DMS114 treated with DMSO at 0.1 percent for 48 hours (cell line): ENCODE measurements around the gene ALG2.

Source experiments
- DNase-seq: peaks from one replicate; lab custom pipeline; 2025; ENCODE audit not compliant: unreplicated experiment; lab: John Stamatoyannopoulos, UW

The ALG2 gene

DNA sequence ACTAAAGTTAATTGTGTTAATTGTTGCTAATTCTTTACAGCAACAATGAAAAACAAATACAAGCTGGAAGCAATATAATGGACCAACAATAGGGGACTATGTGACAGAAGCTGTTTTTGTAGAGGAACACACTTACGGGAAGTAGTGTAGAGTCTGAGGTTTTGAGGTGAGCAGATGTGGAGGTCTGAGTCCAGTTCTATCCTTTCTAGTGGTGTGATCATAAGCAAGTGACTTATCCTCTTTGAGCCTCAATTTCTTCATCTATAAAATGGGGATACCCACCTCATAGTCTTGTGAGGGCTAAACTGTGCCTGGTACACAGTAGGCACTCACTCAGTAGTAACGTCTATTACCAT lies 28.3 kb downstream of the ALG2 start:
- DNase-seq: no peak

DNA sequence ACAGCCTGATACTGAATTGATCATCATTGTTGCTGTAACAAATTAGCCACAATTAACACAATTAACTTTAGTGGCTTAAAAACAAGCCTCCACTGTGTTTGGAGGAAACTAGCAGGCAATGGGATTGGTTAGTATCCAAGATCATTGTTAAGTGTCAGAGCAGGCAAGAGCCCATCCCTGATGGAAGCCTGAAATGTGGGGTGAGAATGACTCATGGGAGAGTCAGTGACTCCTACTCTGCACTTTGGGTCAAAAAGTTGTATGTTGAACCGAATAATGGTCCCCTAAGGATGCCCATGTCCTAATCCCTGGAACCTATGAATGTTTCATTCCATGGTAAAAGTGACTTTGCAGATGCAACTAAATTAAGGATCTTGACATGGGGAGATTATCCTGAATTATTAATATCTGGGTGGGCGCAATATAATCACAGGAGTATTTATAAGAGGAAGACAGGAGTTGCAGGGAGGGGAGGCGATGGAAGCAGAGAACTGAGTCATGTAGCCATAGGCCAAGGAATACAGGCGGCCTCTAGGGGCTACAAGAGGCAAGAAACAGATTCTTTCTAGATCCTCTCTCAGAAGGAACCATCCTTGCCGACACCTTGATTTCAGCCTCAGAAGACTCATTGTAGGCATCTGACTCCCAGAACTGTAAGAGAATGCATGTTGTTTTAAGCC lies 28.8 kb downstream of the ALG2 start:
- DNase-seq: no peak

DNA sequence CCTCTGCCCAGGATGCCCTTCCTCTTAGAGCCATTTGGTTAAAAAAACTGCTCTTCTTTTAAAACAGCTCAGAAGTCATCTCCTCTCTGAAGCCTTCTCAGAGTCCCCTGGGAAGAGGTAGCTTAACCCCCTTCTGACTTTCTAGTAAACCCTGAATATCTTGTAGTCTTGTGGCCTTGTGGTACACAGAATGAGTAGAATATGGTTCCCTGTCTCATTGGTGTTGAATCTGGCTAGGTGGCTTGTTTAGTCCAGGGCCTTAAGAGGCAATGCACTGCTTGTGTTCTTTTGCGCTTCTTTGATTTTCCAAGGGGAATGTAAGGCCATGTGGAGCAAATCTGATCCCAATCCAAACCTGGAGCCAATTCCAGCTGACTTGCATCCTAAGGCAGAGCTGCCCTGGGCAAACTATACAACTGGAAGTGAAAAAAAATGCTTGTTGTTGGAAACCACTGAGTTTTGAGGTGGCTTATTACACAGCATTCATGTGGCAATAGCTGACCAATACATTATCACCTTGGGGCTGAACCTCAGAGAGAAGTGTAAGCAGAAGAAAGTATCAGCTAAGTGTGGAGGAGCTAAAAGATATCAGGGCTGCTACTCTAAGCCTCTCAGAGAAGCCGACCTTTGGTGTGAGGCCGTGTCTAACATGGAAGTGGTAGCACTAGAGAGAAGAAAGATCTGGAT lies 31.0 kb downstream of the ALG2 start:
- DNase-seq: no peak

DNA sequence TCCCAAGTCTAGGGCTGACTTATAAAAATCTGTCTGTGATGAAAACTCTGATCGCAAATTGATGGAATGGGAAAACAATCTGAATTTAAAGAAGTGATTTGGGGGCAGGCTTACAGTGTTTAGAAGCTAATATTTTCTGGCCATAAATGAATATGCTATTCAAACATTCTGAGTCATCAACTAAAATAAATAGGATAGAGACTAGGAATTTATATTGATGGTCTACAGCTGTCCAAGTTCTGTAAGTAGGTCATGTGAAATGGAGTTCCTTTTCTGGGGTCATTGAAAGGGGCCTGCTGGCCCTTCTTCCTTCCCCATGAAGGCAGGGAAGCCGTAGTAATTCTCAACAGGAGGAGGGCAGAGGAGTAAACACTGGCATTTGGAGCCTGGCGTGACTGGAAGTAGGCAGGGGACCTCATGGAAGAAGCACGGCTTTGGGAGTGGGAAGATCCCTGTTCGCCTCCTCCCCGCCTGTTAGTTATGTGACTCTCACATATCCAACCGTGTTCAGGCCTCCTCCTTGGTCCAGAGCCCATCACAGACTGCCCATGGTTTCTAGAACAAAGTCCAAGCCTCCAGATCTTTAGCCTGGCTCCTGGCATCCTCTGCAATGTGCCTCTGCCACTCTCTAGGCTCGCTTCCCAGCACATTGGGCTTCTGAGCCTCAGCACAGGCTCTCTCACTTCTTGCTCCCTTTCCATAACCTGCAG lies 31.7 kb downstream of the ALG2 start:
- DNase-seq: no peak

DNA sequence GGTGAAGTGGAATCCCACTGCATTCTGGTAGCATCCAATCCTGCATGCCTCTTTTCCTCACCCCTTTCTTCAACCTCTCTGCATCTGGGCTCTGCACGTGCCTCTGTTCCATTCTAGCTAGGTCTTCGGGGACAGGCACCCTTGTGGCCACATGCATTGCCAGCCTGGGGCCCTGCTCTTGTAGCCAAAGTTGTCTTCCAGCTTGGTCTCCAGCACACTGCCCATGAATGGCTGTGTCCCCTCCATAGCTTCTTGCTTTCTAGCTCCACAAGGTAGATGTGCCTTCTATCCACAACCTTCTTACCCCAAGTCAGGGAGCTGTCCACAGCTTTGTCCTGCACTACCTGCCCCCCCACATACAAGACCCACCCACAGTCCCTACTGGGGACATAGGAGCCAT lies 32.6 kb downstream of the ALG2 start:
- no peak for DNase-seq

DNA sequence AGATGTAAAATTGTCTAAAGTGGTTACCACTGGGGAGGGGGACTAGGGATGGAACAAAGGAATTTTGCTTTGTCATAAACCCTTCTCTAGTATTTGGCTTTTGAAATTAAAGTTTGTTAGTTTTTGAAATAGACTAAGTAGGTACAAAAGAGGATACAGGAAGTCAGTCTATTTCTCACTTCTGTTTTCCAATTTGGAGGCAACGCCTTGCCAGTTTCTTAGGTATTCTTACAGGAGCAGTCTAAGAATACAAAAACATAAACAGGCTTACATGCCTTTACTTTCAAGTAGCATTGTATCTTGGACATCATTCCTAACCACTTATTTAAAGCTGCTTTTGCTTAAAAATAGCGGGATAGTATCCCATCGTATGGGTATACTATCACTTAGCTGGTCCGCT lies 34.4 kb downstream of the ALG2 start:
- DNase-seq: no peak

DNA sequence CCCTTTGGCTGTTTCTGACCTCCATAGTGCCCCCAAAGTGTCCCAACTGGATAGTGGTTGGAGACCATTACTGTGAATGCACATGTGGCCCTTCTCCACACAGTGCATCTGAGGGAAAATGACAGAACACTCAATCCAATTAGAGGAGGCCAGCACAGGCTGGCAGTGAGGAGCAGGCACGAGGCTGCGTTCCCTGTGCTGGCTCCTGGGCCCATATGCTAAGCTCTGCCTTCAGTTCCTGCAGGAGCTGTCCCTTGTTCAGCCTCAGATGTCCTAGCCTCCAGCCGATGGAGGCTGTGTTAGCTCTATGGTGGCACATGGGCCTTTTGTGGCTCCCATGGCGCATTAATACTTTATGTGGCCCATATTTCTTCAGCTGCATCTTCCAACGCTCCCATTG lies 35.8 kb downstream of the ALG2 start:
- DNase-seq: no peak

DNA sequence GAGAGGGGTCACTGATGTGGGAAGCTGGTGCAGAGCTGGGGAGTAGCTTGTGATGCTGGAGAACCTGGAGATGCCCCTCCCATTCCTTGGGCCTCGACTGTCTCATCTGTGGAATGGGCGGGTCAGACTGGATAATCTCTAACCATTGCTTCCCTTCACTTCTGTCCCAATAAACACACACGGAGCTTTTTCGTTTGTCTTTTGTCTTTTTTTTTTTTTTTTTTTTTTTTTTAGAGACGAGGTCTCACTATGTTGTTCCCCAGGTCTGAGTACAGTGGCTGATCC lies 36.5 kb downstream of the ALG2 start:
- DNase-seq: no peak

DNA sequence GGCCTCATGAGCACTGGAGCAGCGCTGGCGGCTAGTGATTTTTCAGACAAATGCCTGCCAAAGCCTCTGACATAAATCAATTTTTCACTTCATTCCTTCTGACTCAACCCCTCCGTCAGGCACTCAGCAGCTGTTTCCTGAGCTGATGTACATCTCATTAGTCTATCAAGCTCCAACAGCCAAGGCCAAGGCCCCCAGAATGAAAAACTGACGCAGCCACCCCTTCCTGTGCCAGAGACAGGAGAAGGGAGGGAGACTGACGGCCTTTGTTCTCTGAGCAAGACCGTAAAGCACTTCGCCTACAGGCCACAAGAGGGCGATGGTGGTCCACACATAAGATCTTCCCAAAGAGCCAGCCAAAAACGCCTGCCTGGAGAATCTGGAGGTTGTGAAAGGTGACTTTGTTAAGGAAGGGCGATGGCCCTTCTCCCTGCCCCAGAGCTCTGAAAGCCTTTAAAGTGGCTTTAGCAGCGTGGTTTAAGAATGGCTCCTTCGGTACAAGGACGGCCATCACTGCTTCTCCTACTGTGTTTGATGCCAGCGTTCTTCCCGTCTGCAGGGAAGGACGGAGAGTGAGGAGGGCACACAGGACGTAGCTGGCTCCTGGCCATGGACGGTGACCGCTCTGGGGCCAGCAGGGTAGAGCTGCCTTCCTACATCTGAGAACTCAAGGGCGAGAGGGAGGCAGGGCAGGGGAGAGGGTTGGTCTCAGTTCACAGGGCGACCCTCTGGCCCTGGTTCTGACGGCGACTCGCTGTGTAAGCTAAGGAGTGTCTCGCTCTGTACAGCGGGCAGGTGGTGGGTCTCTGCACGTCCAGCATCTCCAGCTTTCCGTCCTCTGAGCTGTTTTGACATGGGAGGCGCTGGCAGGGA lies 37.0 kb downstream of the ALG2 start:
- DNase-seq: peak; percentile 65

DNA sequence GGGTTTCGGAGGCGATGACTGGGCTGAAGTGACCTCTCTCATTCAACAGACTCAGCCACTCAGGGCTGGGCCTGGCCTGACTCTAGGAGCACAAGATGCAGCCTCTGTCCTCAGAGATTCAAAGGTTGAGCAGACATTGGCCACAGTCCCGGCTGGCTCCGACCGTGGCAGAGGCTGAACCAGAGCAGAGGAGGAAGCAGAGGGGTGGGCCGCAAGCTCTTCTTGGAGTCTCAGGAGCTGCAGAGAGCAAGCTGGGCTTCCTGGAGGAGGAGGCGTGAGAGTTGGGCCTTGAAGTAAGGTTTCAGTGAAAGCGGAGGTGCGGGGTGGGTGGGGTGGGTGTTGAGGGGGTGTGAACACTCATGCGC lies 37.6 kb downstream of the ALG2 start:
- no peak for DNase-seq

DNA sequence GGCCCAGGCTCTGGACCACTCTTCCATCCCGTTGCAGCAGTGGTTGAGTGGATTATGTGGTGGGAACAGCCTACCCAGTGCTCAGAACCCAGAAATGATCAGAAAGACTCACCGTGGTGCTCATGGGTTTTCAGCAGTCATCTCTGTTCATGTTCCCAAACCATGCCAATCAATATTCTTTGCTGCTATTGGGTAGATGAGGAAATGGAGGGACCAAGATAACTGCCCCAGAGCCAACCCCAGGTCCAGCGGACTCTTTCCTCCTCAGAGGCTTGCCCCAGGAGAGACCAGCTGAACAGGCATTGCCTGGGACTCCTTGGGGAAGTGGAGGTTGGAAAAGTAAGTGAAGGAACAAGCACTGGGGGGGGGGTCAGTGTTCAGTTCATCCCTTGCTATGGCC lies 38.1 kb downstream of the ALG2 start:
- DNase-seq: no peak

DNA sequence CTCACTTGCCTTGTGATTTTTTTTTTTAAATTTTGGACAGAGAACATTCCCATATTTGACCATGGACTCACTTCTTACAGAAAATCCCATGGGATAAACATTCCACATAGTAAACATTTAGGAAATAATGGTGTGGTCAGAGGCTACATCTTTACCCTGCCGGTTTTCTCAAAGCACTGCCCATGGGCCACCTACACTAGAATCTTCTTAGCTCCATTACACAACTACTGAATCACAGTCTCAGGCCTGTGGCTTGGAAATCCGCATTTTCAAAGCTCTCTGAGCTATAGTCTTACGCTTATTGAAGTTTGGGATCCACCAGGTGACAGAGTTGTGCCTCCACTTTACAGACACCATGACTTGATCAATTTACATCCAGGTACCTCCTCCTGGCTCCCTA lies 39.4 kb downstream of the ALG2 start:
- no peak for DNase-seq

DNA sequence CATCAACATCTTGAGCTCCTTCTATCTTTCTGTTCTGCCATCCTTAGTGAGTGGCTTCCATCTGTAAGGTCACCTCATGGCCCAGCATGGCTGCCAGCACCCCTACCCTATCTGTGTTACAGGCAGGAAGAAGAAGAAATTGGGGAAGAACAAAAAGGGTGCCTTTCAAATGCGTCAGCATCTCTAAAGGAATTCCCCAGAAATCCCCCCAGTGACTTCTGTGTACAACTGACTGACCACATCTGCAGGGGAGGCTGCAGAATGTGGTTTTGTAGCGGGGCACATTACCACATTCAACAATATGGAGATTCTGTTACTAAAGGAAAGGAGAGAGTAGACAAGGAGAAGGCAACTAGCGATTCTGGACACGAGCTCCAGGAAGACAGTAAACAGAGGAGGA lies 40.1 kb downstream of the ALG2 start:
- DNase-seq: no peak

DNA sequence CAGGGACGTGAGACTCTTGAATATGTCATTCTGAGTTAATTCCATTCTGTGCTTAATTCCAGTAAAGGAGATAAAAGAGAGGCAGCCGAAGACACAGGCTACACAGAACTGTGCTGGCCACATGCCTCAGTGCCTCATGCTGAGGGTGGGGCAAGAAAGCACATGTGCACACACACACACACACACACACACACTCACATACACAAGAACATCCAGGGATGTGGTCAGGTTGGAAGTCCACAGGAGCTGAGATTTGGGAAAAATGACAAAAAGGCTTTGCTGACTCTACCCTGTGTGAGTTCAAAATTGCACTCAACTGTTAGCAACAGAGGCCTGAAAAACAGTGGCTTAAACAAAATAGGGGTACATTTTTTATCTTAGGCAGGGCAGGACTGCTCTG lies 40.5 kb downstream of the ALG2 start:
- no peak for DNase-seq

DNA sequence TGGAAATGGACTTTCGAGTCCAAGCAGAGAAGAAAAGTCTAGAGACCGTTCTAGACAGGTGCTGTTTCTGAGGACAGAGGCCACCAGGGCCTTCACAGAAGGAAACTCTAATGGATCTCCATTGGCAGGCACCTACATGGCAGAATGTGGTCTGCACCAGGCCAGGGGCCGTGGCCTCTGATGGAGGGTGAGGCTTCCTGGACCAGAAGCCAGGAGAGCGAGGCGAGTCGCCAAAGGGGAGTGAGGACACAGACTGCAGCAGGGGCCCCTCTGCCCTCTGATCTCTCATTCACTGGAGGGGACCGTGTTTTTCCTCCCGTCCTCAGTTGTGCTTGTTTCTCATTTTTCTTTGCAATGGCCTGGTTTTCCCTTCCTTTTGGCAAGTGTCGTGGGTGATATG lies 41.1 kb downstream of the ALG2 start:
- DNase-seq: no peak

DNA sequence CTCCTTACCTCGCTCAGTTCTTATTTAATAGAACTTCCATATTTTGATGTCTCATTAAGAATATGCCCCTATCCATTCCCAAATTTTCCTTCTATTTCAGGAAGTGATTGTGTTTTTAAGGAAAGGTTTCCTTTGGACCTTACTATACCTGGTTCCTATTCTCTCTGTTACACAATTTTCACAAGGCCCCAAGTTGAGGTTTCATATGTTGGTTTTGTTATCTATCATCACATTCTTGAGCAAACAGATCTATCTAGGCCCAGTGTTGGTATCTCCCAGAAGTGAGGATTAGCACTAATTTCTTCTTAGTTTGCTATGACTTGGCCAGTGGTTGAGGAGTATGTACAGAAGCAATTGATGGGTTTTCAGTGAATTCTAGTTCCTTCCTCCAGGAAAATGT lies 41.5 kb downstream of the ALG2 start:
- DNase-seq: no peak

DNA sequence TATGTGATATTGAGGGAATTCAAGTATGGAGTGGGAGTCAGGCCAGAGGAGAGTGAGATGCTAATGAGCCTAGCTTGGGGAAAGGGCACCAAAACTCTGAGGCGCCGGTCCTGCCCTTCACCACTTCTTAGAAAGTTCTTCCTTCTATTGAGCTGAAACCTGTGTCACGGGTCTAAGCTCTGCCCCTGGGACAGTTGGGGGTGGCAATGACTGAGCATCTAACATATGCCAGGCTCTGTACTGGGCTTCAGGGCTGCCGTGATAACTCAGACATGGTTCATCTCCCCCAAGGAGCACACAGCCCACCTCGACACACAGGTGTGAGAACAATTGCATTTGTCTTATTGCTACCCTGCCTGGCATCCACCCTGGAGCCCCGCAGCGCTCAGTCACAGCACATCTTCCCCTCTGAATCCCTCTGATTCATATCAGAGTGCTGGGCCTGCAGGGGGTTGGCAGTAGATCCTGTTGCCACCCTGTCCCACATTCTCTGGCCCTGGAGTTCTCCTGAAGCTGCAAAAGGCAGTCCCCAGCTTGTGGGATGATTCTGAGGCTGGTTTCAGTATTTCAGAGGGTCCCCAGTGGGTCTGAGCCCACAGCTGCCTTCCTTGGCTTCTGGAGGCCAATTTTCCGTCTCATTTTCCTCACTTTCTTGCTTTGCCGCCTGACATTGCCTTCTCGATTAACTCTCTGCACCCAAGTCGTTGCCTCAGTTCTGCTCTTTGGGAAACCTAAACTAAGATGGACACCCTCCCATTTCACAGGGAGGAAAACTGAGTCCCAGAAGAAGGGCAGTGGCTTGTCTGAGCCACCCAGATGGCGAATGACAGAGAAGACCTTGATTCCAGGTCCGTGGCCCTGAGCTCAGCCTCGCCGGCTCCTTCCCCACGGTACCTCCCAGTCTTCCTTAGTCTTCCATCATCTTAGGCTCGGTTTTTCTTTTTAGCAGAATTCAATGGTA lies 42.5 kb downstream of the ALG2 start:
- no peak for DNase-seq

DNA sequence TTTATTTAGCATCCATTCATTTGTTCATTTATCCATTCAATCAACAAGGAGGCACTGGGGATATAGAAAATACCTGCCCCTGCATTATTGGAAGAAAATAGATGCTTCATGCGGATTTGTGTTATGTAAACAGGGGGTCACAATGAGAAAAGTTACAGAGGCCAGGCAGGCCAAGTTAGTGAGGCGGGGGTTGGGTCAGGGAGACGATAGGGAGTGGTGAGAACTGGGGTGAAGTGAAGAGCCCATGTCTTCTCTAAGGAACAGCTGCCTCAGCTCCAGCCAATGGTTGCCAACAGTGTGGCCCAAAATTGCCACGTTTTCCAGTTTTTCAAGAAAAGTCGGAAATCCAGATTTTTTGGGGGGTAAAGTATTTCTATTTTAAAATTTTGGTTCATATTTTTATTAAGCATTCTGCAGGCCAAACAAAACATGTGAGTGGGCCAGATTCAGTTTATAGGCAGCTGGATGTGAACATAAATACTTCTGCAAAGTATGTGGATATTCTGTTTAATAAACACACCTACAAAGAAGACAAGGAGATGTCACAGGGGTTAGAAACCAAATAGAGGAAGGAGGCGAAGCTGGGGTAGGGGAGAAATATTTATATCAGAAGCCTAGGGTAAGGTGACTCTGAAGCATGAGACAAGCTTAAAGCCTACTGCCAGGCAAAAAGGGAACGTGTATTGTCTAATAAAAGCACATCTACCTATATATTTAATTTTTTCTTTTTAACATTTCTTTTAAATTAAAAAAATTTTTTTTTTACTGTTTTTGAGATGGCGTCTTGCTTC lies 44.0 kb downstream of the ALG2 start:
- no peak for DNase-seq

DNA sequence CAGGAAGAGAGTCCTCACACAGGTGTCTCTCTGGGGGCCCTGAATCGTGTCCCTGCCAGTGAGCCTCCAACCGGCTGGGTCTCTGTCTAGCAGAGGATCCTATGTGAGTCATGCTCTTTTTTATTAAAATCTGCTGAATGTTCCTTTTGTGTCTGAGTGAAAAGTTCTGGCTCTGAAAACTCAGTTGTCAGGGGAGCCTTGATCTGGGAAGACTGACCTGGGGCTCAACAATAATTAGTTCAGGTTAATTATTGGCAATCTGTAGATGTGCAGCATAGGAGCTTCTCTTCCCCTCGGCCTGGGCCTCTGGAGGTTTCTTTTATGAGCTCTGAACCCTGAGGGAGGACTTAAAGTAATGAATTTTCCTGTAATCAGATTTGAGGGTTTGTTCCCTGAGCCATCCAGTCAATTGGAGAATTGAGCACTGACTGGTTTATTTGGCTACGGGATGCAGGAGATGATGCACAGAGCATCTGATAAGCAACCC lies 45.2 kb downstream of the ALG2 start:
- DNase-seq: no peak
